HG02798 (cell line): Measurements from ENCODE around the gene ZNF608.

ENCODE experiments used
- ATAC-seq: cut with Tn5 transposase; IDR thresholded peaks from one replicate; pipeline ENCODE4 v1.9.1; 2021; ENCODE audit warnings: mild to moderate bottlenecking; ENCODE audit not compliant: unreplicated experiment, poor library complexity

ZNF608 gene

GRCh38 chr5:124698770-124699169 lies 47.7 kb downstream of the ZNF608 start:
- no peak for ATAC-seq

GRCh38 chr5:124697933-124698591 lies 48.4 kb downstream of the ZNF608 start:
- no peak for ATAC-seq

DNA sequence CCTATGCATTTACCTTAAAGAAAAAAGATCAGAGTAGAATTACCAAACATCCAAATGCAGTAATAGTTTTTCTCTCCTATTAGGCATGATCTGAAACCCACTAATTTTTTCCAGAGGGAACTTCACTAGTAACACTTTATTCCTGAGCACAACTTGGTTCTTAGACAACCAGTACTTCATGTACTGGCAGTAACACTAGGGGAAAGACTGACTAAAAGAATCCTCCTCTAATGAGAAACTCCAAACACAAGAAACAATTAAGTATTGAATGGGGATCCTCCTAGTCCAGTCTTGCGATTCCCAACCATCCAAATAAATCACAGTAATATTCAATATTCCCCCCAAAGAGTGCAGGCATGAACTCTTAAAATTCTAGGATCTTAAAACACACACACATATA lies 48.9 kb downstream of the ZNF608 start:
- ATAC-seq = no peak

DNA sequence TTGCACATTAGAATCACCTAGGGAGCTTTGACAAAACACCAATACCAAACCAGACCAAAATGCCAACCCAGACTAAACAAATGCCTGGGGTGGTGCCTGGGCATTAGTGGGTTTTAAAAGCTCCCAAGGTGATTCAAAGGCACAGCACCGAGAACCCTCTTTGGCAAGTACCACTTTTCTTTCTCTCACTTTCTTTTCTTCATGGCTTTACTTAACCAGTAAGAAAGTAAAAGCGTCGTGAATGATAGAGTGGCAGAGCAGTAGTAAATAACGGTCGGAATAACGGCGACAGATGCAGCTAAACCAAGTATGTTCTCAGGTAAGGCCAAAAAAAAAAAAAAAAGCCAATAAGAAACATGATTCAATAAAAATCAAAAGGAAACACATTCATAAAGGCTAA lies 49.5 kb downstream of the ZNF608 start:
- ATAC-seq = no peak
